ENCODE measurements around the gene BCO2.
A peak's percentile ranks its signal among the peaks of the same experiment; 100 is the strongest.

BCO2 gene

GRCh38 chr11:112219476-112220232, 44.3 kb downstream of the BCO2 start:
- peak; percentile 38 for DNase-seq

GRCh38 chr11:112221274-112221835, 46.0 kb downstream of the BCO2 start:
- DNase-seq: no peak

GRCh38 chr11:112222303-112222702, 47.0 kb downstream of the BCO2 start:
- DNase-seq: no peak

GRCh38 chr11:112223121-112223520, 47.8 kb downstream of the BCO2 start:
- no peak for DNase-seq

GRCh38 chr11:112223754-112224532, 48.6 kb downstream of the BCO2 start:
- DNase-seq: no peak

- DNase-seq: no peak
These were observed 50.4 kb downstream of the BCO2 start for GRCh38 chr11:112225753-112226061.

GRCh38 chr11:112226062-112226830, 50.9 kb downstream of the BCO2 start, which contains the start of gene PTS:
TSS of gene PTS (plus strand) at chr11:112226428. CDS start at chr11:112226444, 16 bp downstream.
- peak; percentile 74 for DNase-seq

- DNase-seq: no peak
These were observed 51.6 kb downstream of the BCO2 start for GRCh38 chr11:112226831-112227401.

GRCh38 chr11:112227471-112227870, 52.2 kb downstream of the BCO2 start:
- no peak for DNase-seq

GRCh38 chr11:112228706-112229105, 53.4 kb downstream of the BCO2 start:
- DNase-seq: no peak

GRCh38 chr11:112229159-112229558, 53.8 kb downstream of the BCO2 start:
- no peak for DNase-seq

GRCh38 chr11:112229746-112230433, 54.6 kb downstream of the BCO2 start:
- no peak for DNase-seq

GRCh38 chr11:112231952-112232351, 56.6 kb downstream of the BCO2 start:
- DNase-seq: no peak

GRCh38 chr11:112235750-112236390, 60.6 kb downstream of the BCO2 start:
- DNase-seq: no peak

GRCh38 chr11:112237451-112237850, 62.1 kb downstream of the BCO2 start:
- DNase-seq: no peak

GRCh38 chr11:112238041-112238440, 62.7 kb downstream of the BCO2 start:
- DNase-seq: no peak

- DNase-seq: no peak
These were observed 66.2 kb downstream of the BCO2 start for GRCh38 chr11:112241486-112241885.

GRCh38 chr11:112247201-112247600, 71.9 kb downstream of the BCO2 start:
- DNase-seq: no peak

- no peak for DNase-seq
These were observed 72.9 kb downstream of the BCO2 start for GRCh38 chr11:112248201-112248600.

- no peak for DNase-seq
These were observed 74.7 kb downstream of the BCO2 start for GRCh38 chr11:112249871-112250610.
